LNCAP (cell line): ENCODE data around the gene SEMA5A.

ENCODE experiments used
- CTCF ChIP-seq: fragments of 450-650 bp; IDR thresholded peaks from 2 replicates; pipeline ENCODE4 v1.5.1; 2017; ENCODE audit warnings: mild to moderate bottlenecking

Gene SEMA5A

GRCh38 chr5:9536717-9537116 lies 9.2 kb downstream of the SEMA5A start:
- TF ChIP-seq CTCF = no peak

- TF ChIP-seq CTCF = no peak
These were observed 10.9 kb downstream of the SEMA5A start for GRCh38 chr5:9534881-9535517.

GRCh38 chr5:9533562-9534364 lies 12.1 kb downstream of the SEMA5A start:
- no peak for TF ChIP-seq CTCF

GRCh38 chr5:9533096-9533495 lies 12.8 kb downstream of the SEMA5A start:
- TF ChIP-seq CTCF = no peak

GRCh38 chr5:9529513-9529912 lies 16.4 kb downstream of the SEMA5A start:
- TF ChIP-seq CTCF = no peak

- TF ChIP-seq CTCF = no peak
These were observed 16.8 kb downstream of the SEMA5A start for GRCh38 chr5:9529041-9529480.

- no peak for TF ChIP-seq CTCF
These were observed 20.9 kb downstream of the SEMA5A start for GRCh38 chr5:9524941-9525340.
